NCI-H446 treated with DMSO at 0.1 percent for 48 hours (cell line): Measurements from ENCODE around the gene RAB9B.

Source experiments
- DNase-seq: peaks from one replicate; lab custom pipeline; 2025; lab: John Stamatoyannopoulos, UW

Gene RAB9B

DNA sequence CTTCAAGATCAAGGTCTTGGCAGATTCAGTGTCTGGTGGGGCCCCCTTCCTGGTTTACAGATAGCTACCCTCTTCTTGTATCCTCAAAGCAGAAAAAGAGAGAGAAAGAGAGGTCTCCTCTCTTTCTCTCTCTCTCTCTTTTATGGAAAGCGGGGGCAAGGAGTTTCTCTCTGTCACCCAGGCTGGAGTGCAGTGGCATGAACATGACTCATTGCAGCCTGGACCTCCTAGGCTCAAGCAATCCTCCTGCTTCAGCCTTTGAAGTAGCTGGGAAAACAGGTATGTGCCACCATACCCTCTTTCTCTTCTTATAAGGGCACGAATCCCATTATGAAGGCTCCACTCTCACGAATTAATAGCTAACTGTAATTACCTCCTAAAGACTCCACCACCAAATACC, 20.2 kb downstream of the RAB9B start:
- DNase-seq, result no peak

GRCh38 chrX:103806862-103807474, 25.1 kb downstream of the RAB9B start:
- DNase-seq, result no peak

DNA sequence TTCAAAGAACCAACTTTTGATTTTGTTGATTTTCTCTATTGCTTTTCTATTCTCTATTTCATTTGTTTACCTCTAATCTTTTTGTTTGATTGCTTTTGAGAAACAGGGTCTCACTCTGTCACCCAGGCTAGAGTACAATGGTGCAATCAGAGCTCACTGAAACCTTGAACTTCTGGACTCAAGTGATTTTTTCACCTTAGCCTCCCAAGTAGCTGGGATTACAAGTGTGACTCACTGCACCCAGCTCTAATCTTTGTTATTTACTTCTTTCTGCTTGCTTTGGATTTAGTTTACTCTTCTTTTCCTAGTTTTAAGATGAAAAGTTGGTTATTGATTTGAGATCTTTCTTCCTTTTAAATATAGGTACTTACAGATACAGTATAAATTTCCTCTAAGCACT, 26.2 kb downstream of the RAB9B start:
- DNase-seq, result no peak

GRCh38 chrX:103800318-103800717, 31.7 kb downstream of the RAB9B start:
- DNase-seq, result no peak

DNA sequence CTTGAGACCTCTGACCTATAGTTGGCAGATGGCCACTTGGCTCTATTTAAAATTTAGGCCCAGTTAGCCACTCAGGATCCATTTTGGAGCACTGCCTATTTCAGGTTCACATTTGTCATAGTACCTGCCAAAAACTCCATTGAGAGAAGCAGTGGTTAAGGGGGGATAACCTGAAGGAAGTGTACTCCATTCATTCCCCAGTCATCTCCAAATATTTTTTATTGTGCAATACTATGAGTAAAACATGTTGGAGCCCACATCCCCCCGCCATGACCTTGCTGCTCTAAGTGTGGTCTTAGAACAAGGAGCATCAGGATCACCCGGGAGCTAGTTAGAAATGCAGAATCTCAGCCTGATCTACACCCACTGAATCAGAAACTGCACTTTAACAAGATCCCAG, 34.4 kb downstream of the RAB9B start:
- no peak for DNase-seq

DNA sequence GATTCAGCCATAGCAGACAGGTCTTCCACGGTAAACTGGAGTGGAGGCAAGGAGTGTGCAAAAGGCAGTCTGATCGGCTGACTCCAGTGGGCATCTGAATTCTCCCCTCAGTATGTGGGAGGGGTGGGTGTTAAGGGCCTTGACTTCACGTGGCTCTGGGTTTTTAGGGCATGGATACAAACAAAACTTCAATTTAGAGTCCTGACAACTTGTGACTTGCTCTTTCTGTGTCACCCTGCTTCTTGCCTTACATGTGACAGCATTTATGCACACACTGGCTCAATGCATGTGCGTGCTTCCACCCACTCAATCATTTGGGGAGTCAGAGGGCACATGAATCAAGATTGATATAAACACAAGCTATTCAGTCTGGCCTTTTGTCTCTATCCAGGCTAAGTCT, 37.9 kb downstream of the RAB9B start:
- no peak for DNase-seq

GRCh38 chrX:103793545-103793940, 38.5 kb downstream of the RAB9B start:
- no peak for DNase-seq

- no peak for DNase-seq
Measured at GRCh38 chrX:103792916-103793544, 39.0 kb downstream of the RAB9B start.

DNA sequence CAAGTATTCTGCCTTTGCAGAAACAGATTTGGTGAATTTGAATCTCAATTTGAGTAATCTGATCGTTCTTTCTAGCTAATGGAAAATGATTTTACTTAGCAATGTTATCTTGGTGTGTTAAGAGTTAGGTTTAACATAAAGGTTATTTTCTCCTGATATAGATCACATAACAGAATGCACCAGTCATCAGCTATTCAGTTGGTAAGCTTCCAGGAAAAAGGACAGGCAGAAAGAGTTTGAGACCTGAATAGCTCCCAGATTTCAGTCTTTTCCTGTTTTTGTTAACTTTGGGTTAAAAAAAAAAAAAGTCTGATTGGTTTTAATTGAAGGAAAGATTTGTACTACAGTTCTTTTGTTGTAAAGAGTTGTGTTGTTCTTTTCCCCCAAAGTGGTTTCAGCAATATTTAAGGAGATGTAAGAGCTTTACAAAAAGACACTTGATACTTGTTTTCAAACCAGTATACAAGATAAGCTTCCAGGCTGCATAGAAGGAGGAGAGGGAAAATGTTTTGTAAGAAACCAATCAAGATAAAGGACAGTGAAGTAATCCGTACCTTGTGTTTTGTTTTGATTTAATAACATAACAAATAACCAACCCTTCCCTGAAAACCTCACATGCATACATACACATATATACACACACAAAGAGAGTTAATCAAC, 40.1 kb downstream of the RAB9B start:
- no peak for DNase-seq

- no peak for DNase-seq
Measured at GRCh38 chrX:103791228-103791627, 40.8 kb downstream of the RAB9B start.

DNA sequence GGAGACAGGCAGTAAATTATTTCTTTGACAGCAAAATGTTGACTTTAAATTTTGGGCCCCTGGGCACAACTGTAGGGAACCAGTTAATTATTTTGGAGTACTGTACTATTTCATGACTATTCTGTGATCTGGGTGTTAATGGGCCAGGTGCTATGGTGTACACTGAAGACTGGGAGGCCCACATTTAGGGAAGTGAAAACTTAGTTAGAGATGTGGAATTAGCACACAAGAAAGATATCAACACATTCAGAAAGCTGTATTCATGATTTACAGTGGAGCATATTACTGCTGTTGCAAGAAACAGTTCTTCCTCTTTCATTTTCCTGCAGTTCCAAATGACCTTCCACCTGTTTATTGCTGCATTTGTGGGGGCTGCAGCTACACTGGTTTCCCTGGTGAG, 43.1 kb downstream of the RAB9B start:
- no peak for DNase-seq

DNA sequence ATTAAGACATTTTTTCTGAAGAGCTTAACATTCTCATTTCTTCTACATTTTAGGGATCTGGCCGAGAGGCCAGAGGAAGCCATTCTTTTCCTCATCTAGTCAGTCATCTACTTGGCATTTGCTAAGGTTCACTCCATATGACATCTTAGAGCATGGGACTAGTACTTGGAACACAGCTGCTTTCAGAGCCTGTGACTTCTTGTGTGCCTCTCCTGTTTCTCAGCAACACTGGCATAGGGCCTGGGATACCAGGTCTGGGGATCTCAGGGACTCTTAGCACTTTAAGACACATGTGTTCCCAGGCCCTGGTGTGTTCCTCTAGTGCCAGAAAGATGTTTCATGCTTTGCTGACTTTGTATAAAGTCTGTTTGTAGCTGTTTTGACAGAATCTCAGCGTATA, 48.1 kb downstream of the RAB9B start:
- DNase-seq, result no peak

- DNase-seq, result no peak
Measured at GRCh38 chrX:103783196-103783595, 48.9 kb downstream of the RAB9B start.

DNA sequence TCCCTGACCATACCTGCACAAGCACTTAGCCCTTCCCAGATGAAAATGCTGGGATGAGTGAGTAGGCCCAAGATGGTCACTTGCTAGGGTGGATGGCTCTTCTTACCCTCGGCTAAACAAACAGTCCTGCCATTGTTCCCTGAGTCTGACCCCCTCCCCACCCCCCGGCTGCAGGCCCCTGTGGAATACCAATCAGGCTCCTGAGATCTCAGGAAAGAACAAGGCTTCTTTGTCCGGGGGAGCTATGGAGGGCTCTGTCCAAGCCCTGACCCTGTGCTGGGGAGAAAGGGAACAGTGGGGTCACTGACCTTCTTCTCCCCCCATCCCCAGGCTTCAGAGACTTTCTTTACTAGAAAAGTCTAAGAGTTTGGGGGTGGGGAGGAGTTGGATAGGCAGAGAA, 49.4 kb downstream of the RAB9B start:
- DNase-seq, result no peak

DNA sequence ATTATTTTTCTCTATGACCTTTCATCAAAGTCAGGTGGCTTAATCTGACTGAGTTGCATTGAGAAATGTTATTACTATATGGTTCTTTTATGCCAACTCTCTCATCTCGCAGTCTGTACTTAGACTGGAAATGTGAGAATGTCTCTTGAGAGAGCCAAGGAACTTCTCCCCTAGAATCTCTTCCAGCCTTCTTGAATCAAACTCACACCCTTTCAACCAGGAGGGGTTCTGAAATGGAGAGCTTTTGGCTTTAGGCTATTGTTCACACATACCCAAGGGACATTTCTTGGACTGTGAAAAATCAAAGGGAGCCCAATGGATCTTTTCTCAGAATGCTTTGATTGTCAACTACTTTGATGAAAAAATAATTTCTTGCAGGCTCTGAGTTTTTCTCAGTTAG, 50.4 kb downstream of the RAB9B start:
- DNase-seq, result no peak

DNA sequence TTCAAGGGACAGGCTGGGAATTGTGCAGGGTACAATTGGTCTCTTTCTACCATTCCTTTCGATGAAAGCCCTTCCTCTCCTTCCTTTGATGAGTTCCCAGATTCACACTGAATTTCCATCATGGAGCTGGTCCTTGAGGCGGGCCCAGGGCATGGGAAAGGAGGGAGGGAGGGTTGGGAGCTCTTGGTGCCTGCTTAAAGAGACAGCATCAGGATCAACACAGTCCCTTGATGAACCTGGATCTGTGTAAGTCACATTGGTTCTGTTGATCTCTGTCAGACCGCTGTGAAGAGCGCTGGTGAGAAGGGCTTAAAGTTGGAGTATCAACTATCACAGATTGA, 51.0 kb downstream of the RAB9B start:
- no peak for DNase-seq

DNA sequence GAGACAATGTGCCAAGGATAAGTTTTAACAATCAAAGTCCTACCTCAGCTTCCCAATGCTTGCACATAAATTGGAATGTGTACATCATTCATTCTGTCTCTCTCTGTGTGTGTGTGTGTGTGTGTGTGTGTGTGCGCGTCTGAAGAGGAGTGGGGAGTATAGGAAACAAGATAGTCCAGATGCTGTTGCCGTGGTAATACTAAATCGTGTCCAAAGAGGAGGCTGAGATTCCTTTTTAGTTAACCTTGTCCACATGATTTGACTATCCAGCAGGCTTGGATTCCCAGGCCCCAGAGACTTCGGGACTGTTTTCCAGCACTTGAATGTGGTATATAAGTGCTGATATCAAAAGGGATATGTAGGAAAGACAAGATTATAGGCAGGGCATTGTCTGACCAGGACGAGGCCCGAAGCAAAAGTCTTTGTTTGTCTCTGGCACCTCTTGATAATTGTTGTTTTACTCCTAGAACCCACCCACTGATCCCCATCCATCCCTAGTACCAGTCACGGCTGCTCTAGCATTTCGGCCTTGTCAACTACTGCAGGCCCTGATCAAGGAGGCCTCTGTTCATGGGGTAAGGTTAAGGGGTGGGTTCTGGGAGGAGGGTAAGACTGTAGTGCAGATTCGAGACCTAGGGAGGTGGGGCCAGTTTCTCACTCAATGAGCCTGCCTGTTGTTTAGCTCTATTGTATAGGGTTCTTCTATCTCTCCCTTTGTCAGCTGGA, 51.6 kb downstream of the RAB9B start:
- DNase-seq, result no peak

DNA sequence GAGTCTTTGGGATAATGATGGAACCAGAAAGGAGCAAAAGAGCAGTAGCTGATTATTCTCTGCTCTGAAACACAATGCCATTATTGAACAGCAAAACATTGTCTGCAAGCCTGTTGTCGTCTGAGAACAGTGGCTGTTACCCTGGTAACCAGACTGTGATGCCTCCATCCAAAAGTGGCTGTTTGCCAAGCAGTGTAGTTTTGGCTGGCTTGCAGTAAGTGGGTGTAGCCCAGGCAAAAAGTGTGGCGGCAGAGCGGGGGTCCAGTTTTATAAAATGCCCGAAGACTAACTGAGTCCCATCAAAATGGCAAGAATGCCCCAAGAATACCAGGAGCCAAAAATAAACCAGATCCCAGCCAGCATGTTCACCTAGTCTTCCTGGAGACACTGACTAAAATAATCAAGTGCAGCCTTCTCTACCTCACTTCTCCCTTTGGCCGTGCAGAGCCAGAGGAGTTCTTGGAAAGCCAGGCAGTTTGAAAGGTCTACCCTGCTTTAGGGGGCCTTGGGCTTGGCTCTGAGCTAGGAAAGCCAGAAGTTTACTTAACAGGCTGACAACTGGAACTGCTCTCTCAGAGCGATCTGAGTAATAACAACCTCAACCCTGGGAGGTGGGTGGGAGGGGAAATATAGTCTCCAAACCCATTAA, 52.8 kb downstream of the RAB9B start:
- no peak for DNase-seq

- no peak for DNase-seq
Measured at GRCh38 chrX:103776546-103776945, 55.5 kb downstream of the RAB9B start, which contains the start of gene PLP1. Gene PLP1, plus strand, starts transcription at chrX:103776840. Its CDS starts 156 bp downstream, at chrX:103776996.

- DNase-seq, result no peak
Measured at GRCh38 chrX:103774070-103774642, 57.9 kb downstream of the RAB9B start.

DNA sequence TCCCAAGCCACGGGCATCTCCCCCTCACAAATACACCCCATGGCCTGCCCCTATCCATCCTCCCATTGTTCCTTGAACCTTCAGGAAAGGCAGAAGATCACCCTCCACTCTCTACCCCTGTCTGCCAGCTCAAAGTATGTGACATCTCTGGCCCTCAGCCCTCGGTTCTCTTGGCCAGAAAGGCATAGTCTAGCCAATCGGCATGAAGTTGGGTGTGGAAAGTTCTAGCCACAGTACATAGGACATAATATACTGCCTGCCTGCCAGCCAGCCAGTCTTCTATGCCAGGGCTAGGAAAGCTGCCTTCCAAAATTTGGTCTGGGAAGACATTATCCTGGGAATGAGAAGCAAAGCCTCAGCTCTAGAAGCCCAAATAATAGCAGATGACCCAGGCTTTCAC, 58.6 kb downstream of the RAB9B start:
- no peak for DNase-seq
